ENCODE data around the gene C11orf98. TPM values are rescaled to one million over a fixed set of nuclear protein-coding genes. Genes with fewer than 3 reads are reported as not detected.
A peak's percentile ranks its signal among the peaks of the same experiment; 100 is the strongest.

Gene C11orf98
- 60.4 TPM for polyA plus RNA-seq
- long read RNA-seq, donor 1, transcript C11orf98-201 (4 exons, 654 nt): major isoform, 20 of 23 reads
- long read RNA-seq, donor 1, partial matches to known transcripts: 0 of 23 reads
- long read RNA-seq, donor 1, other reads (novel, unspliced or antisense): 0 of 23 reads
- long read RNA-seq, donor 2, transcript C11orf98-201 (4 exons, 654 nt): major isoform, 43 of 47 reads
- long read RNA-seq, donor 2, partial matches to known transcripts: 0 of 47 reads
- long read RNA-seq, donor 2, other reads (novel, unspliced or antisense): 0 of 47 reads
- long read RNA-seq, donor 3: 0 reads
- long read RNA-seq, donor 4, partial matches to known transcripts: 0 of 3 reads
- long read RNA-seq, donor 4, other reads (novel, unspliced or antisense): 0 of 3 reads
- long read RNA-seq, donor 5, transcript C11orf98-201 (4 exons, 654 nt): major isoform, 16 of 19 reads
- long read RNA-seq, donor 5, partial matches to known transcripts: 0 of 19 reads
- long read RNA-seq, donor 5, other reads (novel, unspliced or antisense): 0 of 19 reads
- long read RNA-seq, donor 6, transcript C11orf98-201 (4 exons, 654 nt): major isoform, 26 of 29 reads
- long read RNA-seq, donor 6, partial matches to known transcripts: 0 of 29 reads
- long read RNA-seq, donor 6, other reads (novel, unspliced or antisense): 0 of 29 reads
- long read RNA-seq, donor 7, transcript C11orf98-201 (4 exons, 654 nt): major isoform, 14 of 18 reads
- long read RNA-seq, donor 7, partial matches to known transcripts: 0 of 18 reads
- long read RNA-seq, donor 7, other reads (novel, unspliced or antisense): 0 of 18 reads
- long read RNA-seq, donor 8, transcript C11orf98-201 (4 exons, 654 nt): major isoform, 43 of 51 reads
- long read RNA-seq, donor 8, partial matches to known transcripts: 5 of 51 reads
- long read RNA-seq, donor 8, other reads (novel, unspliced or antisense): 0 of 51 reads
- long read RNA-seq, donor 9, transcript C11orf98-203 (3 exons, 774 nt): minor isoform, 7 of 55 reads
- long read RNA-seq, donor 9, transcript C11orf98-201 (4 exons, 654 nt): major isoform, 40 of 55 reads
- long read RNA-seq, donor 9, partial matches to known transcripts: 6 of 55 reads
- long read RNA-seq, donor 9, other reads (novel, unspliced or antisense): 0 of 55 reads
- long read RNA-seq, donor 10, transcript C11orf98-201 (4 exons, 654 nt): major isoform, 37 of 46 reads
- long read RNA-seq, donor 10, transcript C11orf98-203 (3 exons, 774 nt): minor isoform, 6 of 46 reads
- long read RNA-seq, donor 10, partial matches to known transcripts: 0 of 46 reads
- long read RNA-seq, donor 10, other reads (novel, unspliced or antisense): 0 of 46 reads
- long read RNA-seq, donor 11, transcript C11orf98-201 (4 exons, 654 nt): major isoform, 22 of 29 reads
- long read RNA-seq, donor 11, partial matches to known transcripts: 0 of 29 reads
- long read RNA-seq, donor 11, other reads (novel, unspliced or antisense): 0 of 29 reads

DNA sequence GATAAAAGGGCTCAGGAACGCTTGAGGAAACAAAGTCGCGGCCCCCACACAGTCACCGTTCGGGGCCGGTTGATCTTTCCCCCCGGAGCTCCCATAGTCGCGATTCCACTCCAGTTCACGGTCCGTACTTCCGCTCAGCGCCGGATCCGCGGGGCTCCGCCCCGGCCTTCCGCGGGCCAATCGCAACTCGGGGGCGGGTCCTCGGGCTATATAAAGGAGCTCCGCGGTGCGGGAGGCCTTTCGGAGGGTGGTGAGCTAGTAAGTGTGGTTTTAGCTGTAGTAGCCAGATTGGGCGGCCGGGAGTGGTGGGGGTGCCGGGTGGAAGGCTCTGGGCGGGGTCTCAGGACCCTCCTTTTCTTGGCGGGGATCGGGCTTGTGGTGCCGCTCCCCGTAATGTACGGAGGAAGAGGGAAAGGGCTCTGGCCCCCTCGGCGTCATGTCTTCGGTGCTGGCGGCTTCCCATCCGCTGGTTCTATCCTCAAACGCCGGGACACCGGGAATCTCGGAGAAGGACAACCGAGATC is at the start of gene C11orf98, which contains the start of gene CSKMT:
Gene C11orf98 (minus strand): TSS at position 136 of the 524 bp plus-strand sequence. CDS start 41 bp downstream, at position 95.
Gene CSKMT (plus strand): TSS at position 238 of the 524 bp plus-strand sequence. CDS start 568 bp downstream, outside the sequence.
- peaks cover 24% of the 10 kb centered on the region for H3K4me1 ChIP-seq (ENCODE audit: control insufficient read depth, insufficient read depth, low read length)
- no CpG with 5 or more reads among the region's 47 CpGs for WGBS (ENCODE audit: insufficient coverage, low lambda C conversion rate)
- no peaks in the 10 kb centered on the region for H3K27me3 ChIP-seq (ENCODE audit: control insufficient read depth, insufficient read depth, low read length)

DNA sequence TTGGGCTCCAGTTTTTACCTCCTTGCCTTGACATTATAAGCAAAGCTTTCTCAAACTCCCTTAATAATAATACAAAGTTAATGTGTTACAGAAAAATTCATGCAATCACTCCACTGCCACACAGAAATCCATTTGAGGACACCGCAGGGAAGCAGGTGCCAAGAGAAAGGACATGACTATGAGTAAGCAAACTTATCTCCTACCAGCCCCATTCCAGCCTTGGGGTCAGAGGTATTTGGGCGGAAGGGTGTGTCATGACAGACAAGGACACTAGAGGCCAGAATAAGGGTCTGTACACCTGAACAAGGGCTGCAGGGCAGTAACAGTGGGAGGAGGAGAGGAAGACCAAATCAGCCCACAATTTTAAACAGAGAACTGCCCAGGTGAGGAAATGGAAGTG is 48.3 kb upstream of the C11orf98 start:
- H3K27ac ChIP-seq (ENCODE audit: low read length): peak overlapping the region; percentile 72
- WGBS (ENCODE audit: insufficient coverage, low lambda C conversion rate): no CpG with 5 or more reads among the region's 2 CpGs
- no peaks in the 10 kb centered on the region for H3K27me3 ChIP-seq (ENCODE audit: control insufficient read depth, insufficient read depth, low read length)
- peaks cover 62% of the 10 kb centered on the region for H3K36me3 ChIP-seq (ENCODE audit: control insufficient read depth, insufficient read depth, low read length)
- H3K4me3 ChIP-seq (ENCODE audit: low read length): no peak overlapping the region
- peaks cover 64% of the 10 kb centered on the region for H3K4me1 ChIP-seq (ENCODE audit: control insufficient read depth, insufficient read depth, low read length)
- peak; percentile 90 to 94 for DNase-seq
- H3K9me3 ChIP-seq (ENCODE audit: control insufficient read depth, low read depth, low read length): no peaks in the 10 kb centered on the region

More for the DNA sequence above, at the start of gene C11orf98, which contains the start of gene CSKMT:
- peaks cover 28% of the 10 kb centered on the region for H3K36me3 ChIP-seq (ENCODE audit: control insufficient read depth, insufficient read depth, low read length)
- peak within 1 kb of the TSS; percentile 92 for H3K4me3 ChIP-seq (ENCODE audit: low read length)
- peak within 1 kb of the TSS; percentile 90 for H3K27ac ChIP-seq (ENCODE audit: low read length)
- H3K9me3 ChIP-seq (ENCODE audit: control insufficient read depth, low read depth, low read length): no peaks in the 10 kb centered on the region
- DNase-seq: peak; percentile 94 to 97

DNA sequence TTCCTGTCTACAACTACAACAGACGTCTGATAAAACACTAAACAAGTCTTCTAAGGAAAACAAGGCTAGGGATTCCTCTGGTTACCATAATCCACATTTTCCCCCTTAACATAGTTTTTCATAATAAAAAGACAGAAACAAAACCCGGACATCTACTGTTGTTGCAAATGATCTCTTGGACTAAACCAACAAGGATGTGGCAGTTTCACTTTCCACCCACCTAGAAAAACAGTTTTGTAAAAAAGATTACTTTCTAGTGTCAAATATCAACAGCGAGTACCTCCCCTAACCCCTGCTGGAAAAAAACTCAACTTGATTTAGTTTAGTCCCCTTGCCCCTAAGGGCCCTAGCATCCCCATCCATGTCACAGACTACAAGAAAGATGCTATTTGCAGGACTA is 47.9 kb upstream of the C11orf98 start:
- WGBS (ENCODE audit: insufficient coverage, low lambda C conversion rate): 33% methylated on average over 2 of the region's 3 CpGs
- Histone ChIP-seq H3K4me1 (ENCODE audit: control insufficient read depth, insufficient read depth, low read length) (peaks cover 68% of the 10 kb centered on the region), H3K36me3 (ENCODE audit: control insufficient read depth, insufficient read depth, low read length) (peaks cover 58% of the 10 kb centered on the region), H3K4me3 (ENCODE audit: low read length) (no peak overlapping the region), H3K27me3 (ENCODE audit: control insufficient read depth, insufficient read depth, low read length) (no peaks in the 10 kb centered on the region), H3K9me3 (ENCODE audit: control insufficient read depth, low read depth, low read length) (no peaks in the 10 kb centered on the region), H3K27ac (ENCODE audit: low read length) (peak overlapping the region; percentile 72)
- peak in 1 of 2 donors; percentile 42 for DNase-seq

DNA sequence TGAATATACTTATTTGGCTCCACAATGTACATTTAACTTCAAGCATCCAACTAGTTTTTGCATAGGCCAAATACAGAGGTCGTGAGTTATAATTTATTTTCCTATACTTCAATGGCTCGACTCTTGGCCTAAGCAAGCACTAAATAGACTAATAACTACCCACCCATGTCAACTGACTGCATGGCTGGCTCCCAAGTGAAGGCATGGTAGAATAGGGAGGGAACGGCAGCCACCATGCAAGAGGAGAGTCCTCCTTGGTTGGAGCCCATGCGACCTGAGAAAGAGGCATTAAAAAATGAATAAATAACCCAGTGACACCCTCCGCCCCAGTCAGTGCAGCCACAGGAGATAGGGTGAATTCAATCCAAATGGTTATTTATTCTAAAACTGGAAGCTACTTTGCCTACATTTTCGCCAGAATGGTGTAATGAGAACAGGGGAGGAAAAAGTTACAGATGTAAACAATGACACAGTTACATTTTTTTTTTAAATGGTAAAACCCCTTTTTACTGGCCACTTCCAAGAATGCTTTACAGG is 47.3 kb upstream of the C11orf98 start:
- Histone ChIP-seq H3K27ac (ENCODE audit: low read length) (peak overlapping the region; percentile 72), H3K36me3 (ENCODE audit: control insufficient read depth, insufficient read depth, low read length) (peaks cover 55% of the 10 kb centered on the region), H3K27me3 (ENCODE audit: control insufficient read depth, insufficient read depth, low read length) (no peaks in the 10 kb centered on the region), H3K4me3 (ENCODE audit: low read length) (no peak overlapping the region), H3K9me3 (ENCODE audit: control insufficient read depth, low read depth, low read length) (no peaks in the 10 kb centered on the region), H3K4me1 (ENCODE audit: control insufficient read depth, insufficient read depth, low read length) (peaks cover 73% of the 10 kb centered on the region)
- WGBS (ENCODE audit: insufficient coverage, low lambda C conversion rate): 80% methylated on average over 1 of the region's 6 CpGs
- no peak for DNase-seq

DNA sequence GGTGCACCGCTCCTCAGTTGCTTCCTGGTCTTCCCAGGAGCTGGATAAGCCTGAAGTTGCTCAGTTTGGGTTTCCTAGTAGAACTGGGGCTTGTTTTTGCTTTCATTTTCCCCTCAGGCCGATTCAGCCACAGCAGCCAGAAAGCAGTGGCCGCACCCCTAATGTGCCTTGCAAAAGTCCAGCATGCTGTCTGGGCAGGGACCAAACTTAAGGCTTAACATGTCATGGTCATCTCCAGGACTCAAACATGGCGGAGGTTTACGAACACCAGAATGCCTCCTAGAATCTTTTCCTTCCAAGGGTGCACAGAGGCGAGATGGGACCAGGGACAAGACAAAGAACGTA is 45.0 kb upstream of the C11orf98 start:
- DNase-seq: no peak
- H3K36me3 ChIP-seq (ENCODE audit: control insufficient read depth, insufficient read depth, low read length): peaks cover 33% of the 10 kb centered on the region
- peaks cover 72% of the 10 kb centered on the region for H3K4me1 ChIP-seq (ENCODE audit: control insufficient read depth, insufficient read depth, low read length)
- H3K27ac ChIP-seq (ENCODE audit: low read length): peak overlapping the region; percentile 85
- H3K9me3 ChIP-seq (ENCODE audit: control insufficient read depth, low read depth, low read length): no peaks in the 10 kb centered on the region
- H3K27me3 ChIP-seq (ENCODE audit: control insufficient read depth, insufficient read depth, low read length): no peaks in the 10 kb centered on the region
- WGBS (ENCODE audit: insufficient coverage, low lambda C conversion rate): no CpG with 5 or more reads among the region's 7 CpGs
- H3K4me3 ChIP-seq (ENCODE audit: low read length): peak overlapping the region; percentile 69

DNA sequence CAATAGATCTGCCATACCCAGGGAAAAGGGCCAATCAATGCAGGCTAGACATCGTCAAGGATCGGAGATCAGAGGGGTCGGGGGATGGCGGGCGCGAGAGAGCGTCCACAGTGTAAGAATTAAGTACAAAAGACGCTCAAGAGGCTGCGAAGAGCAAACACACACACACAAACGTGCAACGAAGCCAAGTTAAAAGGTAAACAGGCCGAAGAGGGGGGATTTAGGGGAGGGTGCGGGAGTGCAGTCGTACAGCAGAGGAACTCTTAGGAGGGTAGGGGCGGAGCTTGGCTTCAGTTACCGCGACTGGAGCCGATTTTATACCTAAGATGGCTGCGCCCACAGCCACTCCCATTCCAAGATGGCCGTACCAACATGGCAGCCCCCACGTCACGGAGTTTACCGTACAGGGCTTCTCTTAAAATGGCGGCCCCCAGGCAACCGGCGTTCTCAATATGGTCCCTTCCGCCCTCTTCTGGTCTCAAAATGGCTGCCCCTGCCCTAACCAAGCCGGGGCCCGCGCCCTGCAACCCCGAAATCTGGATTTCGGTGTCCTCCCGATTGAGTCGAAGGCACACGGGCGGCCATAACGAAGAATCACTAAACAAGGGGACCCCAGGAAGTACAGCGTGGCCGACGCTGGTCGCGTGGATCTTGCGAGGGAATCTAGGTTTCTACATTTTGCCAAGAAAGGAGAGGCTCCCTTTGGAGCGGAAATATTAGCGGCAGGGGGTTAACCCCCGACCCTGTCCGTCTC is 44.4 kb upstream of the C11orf98 start:
- H3K4me1 ChIP-seq (ENCODE audit: control insufficient read depth, insufficient read depth, low read length): peaks cover 72% of the 10 kb centered on the region
- no CpG with 5 or more reads among the region's 47 CpGs for WGBS (ENCODE audit: insufficient coverage, low lambda C conversion rate)

DNA sequence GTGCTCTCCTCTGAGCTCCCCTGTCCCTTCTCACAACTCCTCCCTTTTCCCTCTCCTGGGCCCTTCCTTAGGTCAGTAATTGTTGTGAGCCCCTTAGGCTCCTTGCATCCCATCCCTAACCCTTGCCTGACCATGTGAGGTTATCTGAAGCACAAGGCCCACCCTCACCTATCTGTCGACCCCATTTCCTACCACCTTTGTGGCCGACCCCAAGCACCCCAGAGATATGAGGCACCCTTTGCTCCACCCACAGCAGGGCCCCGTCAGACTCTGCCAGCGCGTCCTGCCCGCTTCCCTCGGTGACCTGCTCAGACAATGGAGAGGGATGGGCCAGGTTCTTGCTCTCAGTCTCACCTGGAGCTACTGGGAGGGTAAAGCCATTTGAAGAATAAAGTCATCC is 43.8 kb upstream of the C11orf98 start:
- peak overlapping the region; percentile 69 for H3K4me3 ChIP-seq (ENCODE audit: low read length)
- WGBS (ENCODE audit: insufficient coverage, low lambda C conversion rate): no CpG with 5 or more reads among the region's 7 CpGs
- no peak for DNase-seq
- H3K4me1 ChIP-seq (ENCODE audit: control insufficient read depth, insufficient read depth, low read length): peaks cover 66% of the 10 kb centered on the region
- H3K36me3 ChIP-seq (ENCODE audit: control insufficient read depth, insufficient read depth, low read length): peaks cover 25% of the 10 kb centered on the region
- no peaks in the 10 kb centered on the region for H3K9me3 ChIP-seq (ENCODE audit: control insufficient read depth, low read depth, low read length)
- H3K27ac ChIP-seq (ENCODE audit: low read length): peak overlapping the region; percentile 85
- H3K27me3 ChIP-seq (ENCODE audit: control insufficient read depth, insufficient read depth, low read length): no peaks in the 10 kb centered on the region

More for the DNA sequence above, 44.4 kb upstream of the C11orf98 start:
- Histone ChIP-seq H3K4me3 (ENCODE audit: low read length) (peak overlapping the region; percentile 69), H3K27me3 (ENCODE audit: control insufficient read depth, insufficient read depth, low read length) (no peaks in the 10 kb centered on the region), H3K9me3 (ENCODE audit: control insufficient read depth, low read depth, low read length) (no peaks in the 10 kb centered on the region), H3K36me3 (ENCODE audit: control insufficient read depth, insufficient read depth, low read length) (peaks cover 29% of the 10 kb centered on the region), H3K27ac (ENCODE audit: low read length) (peak overlapping the region; percentile 85)
- peak; percentile 98 to 99 for DNase-seq

DNA sequence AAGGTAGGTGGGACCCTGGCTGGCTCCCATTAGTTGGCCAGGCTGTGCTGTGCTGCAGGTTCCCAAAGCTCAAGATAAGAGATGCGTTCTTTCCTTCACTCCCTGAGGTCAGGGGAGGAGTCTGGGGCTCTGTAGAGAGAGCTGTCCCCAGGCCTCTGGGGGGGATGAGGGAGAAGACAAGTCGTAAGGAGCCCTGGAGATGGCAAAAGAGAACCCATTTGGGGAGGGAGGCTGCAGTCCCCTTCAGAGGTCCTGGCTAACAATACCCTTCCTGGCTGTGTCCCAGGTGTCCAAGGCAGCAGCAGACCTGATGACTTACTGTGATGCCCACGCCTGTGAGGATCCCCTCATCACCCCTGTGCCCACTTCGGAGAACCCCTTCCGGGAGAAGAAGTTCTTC is 43.4 kb upstream of the C11orf98 start:
- H3K9me3 ChIP-seq (ENCODE audit: control insufficient read depth, low read depth, low read length): no peaks in the 10 kb centered on the region
- H3K27ac ChIP-seq (ENCODE audit: low read length): peak overlapping the region; percentile 85
- H3K4me1 ChIP-seq (ENCODE audit: control insufficient read depth, insufficient read depth, low read length): peaks cover 62% of the 10 kb centered on the region
- H3K36me3 ChIP-seq (ENCODE audit: control insufficient read depth, insufficient read depth, low read length): peaks cover 25% of the 10 kb centered on the region
- H3K4me3 ChIP-seq (ENCODE audit: low read length): peak overlapping the region; percentile 69
- no CpG with 5 or more reads among the region's 5 CpGs for WGBS (ENCODE audit: insufficient coverage, low lambda C conversion rate)
- DNase-seq: no peak
- no peaks in the 10 kb centered on the region for H3K27me3 ChIP-seq (ENCODE audit: control insufficient read depth, insufficient read depth, low read length)
